ENCODE data around the gene DDX3X. TPM values are rescaled to one million over a fixed set of nuclear protein-coding genes. Genes with fewer than 3 reads are reported as not detected.

DDX3X gene
- total RNA-seq, 1 donor from 2014 or later = 242 TPM

GRCh38 chrX:41335958-41336331, 2.0 kb downstream of the DDX3X start:
- Histone ChIP-seq H4K20me1 (ENCODE audit: insufficient read depth, low read length) (peaks cover 66% of the 10 kb centered on the region), H3K36me3 (ENCODE audit: insufficient read depth, low read length) (peaks cover 9% of the 10 kb centered on the region), H3K4me1 (ENCODE audit: insufficient read depth, low read length) (no peaks in the 10 kb centered on the region), H3K4me3 (ENCODE audit: insufficient read depth, low read depth, low read length) (peak overlapping the region; percentile 88), H3K27ac (ENCODE audit: low read depth, low read length) (peak overlapping the region; percentile 99), H3K79me2 (ENCODE audit: insufficient read depth, low read length) (peaks cover 70% of the 10 kb centered on the region), H3K27me3 (ENCODE audit: insufficient read depth, low read length) (no peaks in the 10 kb centered on the region), H3K9ac (ENCODE audit: low read length) (peak overlapping the region; percentile 100), H2AFZ (ENCODE audit: low read depth, low read length) (no peak overlapping the region), H3K9me3 (ENCODE audit: insufficient read depth, low read depth, low read length) (no peaks in the 10 kb centered on the region), H3K4me2 (ENCODE audit: low read length) (peak overlapping the region; percentile 90)
- Mint-ChIP-seq H3K27ac (ENCODE audit: unreplicated experiment) (peak overlapping the region; percentile 87), H3K27me3 (ENCODE audit: low read depth, unreplicated experiment) (no peaks in the 10 kb centered on the region), H3K4me1 (ENCODE audit: low read depth, unreplicated experiment) (peaks cover 14% of the 10 kb centered on the region), H3K36me3 (ENCODE audit: low read depth, unreplicated experiment) (no peaks in the 10 kb centered on the region), H3K4me3 (ENCODE audit: unreplicated experiment) (peak overlapping the region; percentile 94), H3K9me3 (ENCODE audit: unreplicated experiment) (no peaks in the 10 kb centered on the region)
- peak; percentile 59 for DNase-seq (ENCODE audit: low read depth)
- no peak for TF ChIP-seq EZH2 (IDR thresholded peaks at IDR 0.05; ENCODE audit: insufficient read depth, low read length)
- TF ChIP-seq CTCF (IDR thresholded peaks at IDR 0.05; ENCODE audit: insufficient read depth, low read depth, low read length) = no peak
- FAIRE-seq = peak; percentile 86

GRCh38 chrX:41336447-41336846, 2.5 kb downstream of the DDX3X start:
- no peaks in the 10 kb centered on the region for H3K36me3 Mint-ChIP-seq (ENCODE audit: low read depth, unreplicated experiment)
- peaks cover 75% of the 10 kb centered on the region for H3K79me2 ChIP-seq (ENCODE audit: insufficient read depth, low read length)
- no peak overlapping the region for H2AFZ ChIP-seq (ENCODE audit: low read depth, low read length)
- H3K9ac ChIP-seq (ENCODE audit: low read length) = peak overlapping the region; percentile 100
- peak overlapping the region; percentile 58 for H3K27ac Mint-ChIP-seq (ENCODE audit: unreplicated experiment)
- TF ChIP-seq CTCF (IDR thresholded peaks at IDR 0.05; ENCODE audit: insufficient read depth, low read depth, low read length) (no peak), EZH2 (IDR thresholded peaks at IDR 0.05; ENCODE audit: insufficient read depth, low read length) (no peak)
- no peaks in the 10 kb centered on the region for H3K9me3 Mint-ChIP-seq (ENCODE audit: unreplicated experiment)
- H3K4me3 ChIP-seq (ENCODE audit: insufficient read depth, low read depth, low read length) = peak overlapping the region; percentile 88
- H3K36me3 ChIP-seq (ENCODE audit: insufficient read depth, low read length) = peaks cover 12% of the 10 kb centered on the region
- H3K9me3 ChIP-seq (ENCODE audit: insufficient read depth, low read depth, low read length) = no peaks in the 10 kb centered on the region
- no peaks in the 10 kb centered on the region for H3K27me3 ChIP-seq (ENCODE audit: insufficient read depth, low read length)
- peak overlapping the region; percentile 10 for H3K27ac ChIP-seq (ENCODE audit: low read depth, low read length)
- DNase-seq (ENCODE audit: low read depth) = no peak
- H3K4me2 ChIP-seq (ENCODE audit: low read length) = peak overlapping the region; percentile 90
- FAIRE-seq = peak; percentile 45
- no peaks in the 10 kb centered on the region for H3K27me3 Mint-ChIP-seq (ENCODE audit: low read depth, unreplicated experiment)
- H3K4me3 Mint-ChIP-seq (ENCODE audit: unreplicated experiment) = peak overlapping the region; percentile 94
- peaks cover 71% of the 10 kb centered on the region for H4K20me1 ChIP-seq (ENCODE audit: insufficient read depth, low read length)
- H3K4me1 ChIP-seq (ENCODE audit: insufficient read depth, low read length) = no peaks in the 10 kb centered on the region
- H3K4me1 Mint-ChIP-seq (ENCODE audit: low read depth, unreplicated experiment) = peaks cover 14% of the 10 kb centered on the region

- Histone ChIP-seq H3K4me2 (ENCODE audit: low read length) (peak overlapping the region; percentile 90), H3K4me1 (ENCODE audit: insufficient read depth, low read length) (no peaks in the 10 kb centered on the region), H3K36me3 (ENCODE audit: insufficient read depth, low read length) (peaks cover 18% of the 10 kb centered on the region), H2AFZ (ENCODE audit: low read depth, low read length) (no peak overlapping the region), H3K79me2 (ENCODE audit: insufficient read depth, low read length) (peaks cover 82% of the 10 kb centered on the region), H4K20me1 (ENCODE audit: insufficient read depth, low read length) (peaks cover 78% of the 10 kb centered on the region), H3K9me3 (ENCODE audit: insufficient read depth, low read depth, low read length) (no peaks in the 10 kb centered on the region), H3K27me3 (ENCODE audit: insufficient read depth, low read length) (no peaks in the 10 kb centered on the region), H3K9ac (ENCODE audit: low read length) (peak overlapping the region; percentile 100), H3K4me3 (ENCODE audit: insufficient read depth, low read depth, low read length) (peak overlapping the region; percentile 88), H3K27ac (ENCODE audit: low read depth, low read length) (no peak overlapping the region)
- TF ChIP-seq EZH2 (IDR thresholded peaks at IDR 0.05; ENCODE audit: insufficient read depth, low read length) (no peak), CTCF (IDR thresholded peaks at IDR 0.05; ENCODE audit: insufficient read depth, low read depth, low read length) (no peak)
- no peaks in the 10 kb centered on the region for H3K36me3 Mint-ChIP-seq (ENCODE audit: low read depth, unreplicated experiment)
- H3K27ac Mint-ChIP-seq (ENCODE audit: unreplicated experiment) = peak overlapping the region; percentile 12
- no peak for DNase-seq (ENCODE audit: low read depth)
- H3K4me1 Mint-ChIP-seq (ENCODE audit: low read depth, unreplicated experiment) = peaks cover 11% of the 10 kb centered on the region
- no peaks in the 10 kb centered on the region for H3K27me3 Mint-ChIP-seq (ENCODE audit: low read depth, unreplicated experiment)
- no peaks in the 10 kb centered on the region for H3K9me3 Mint-ChIP-seq (ENCODE audit: unreplicated experiment)
- H3K4me3 Mint-ChIP-seq (ENCODE audit: unreplicated experiment) = peak overlapping the region; percentile 94
- FAIRE-seq = no peak
These were observed 3.2 kb downstream of the DDX3X start for GRCh38 chrX:41337140-41337539.

Measured in astrocyte (in vitro differentiated cells and primary cell).